HEK293 (cell line): Measurements from ENCODE around the gene LAMB2.

Source experiments
- BCL11A ChIP-seq: fragments of 450-650 bp; formaldehyde crosslinking; IDR thresholded peaks from 2 replicates; pipeline ENCODE4 v1.5.1; 2016; ENCODE audit warnings: low read depth, missing biosample characterization, missing genetic modification characterization
- CTCF ChIP-seq: fragments of 450-650 bp; formaldehyde crosslinking; IDR thresholded peaks from 2 replicates; pipeline ENCODE4 v1.5.1; 2016; ENCODE audit warnings: missing biosample characterization, missing genetic modification characterization
- GLI2 ChIP-seq: fragments of 450-650 bp; formaldehyde crosslinking; IDR thresholded peaks from 2 replicates; pipeline ENCODE4; 2017; ENCODE audit warnings: missing biosample characterization, missing genetic modification characterization, low read depth, borderline replicate concordance
- GLI4 ChIP-seq: fragments of 450-650 bp; formaldehyde crosslinking; IDR thresholded peaks from 2 replicates; pipeline ENCODE4 v1.5.1; 2016; ENCODE audit warnings: missing biosample characterization, missing genetic modification characterization
- HOXD13 ChIP-seq: sonication (generic); formaldehyde crosslinking; IDR thresholded peaks from 2 replicates; pipeline ENCODE4 v1.8.0; 2022; ENCODE audit warnings: missing genetic modification reagents, borderline replicate concordance
- IKZF3 ChIP-seq: fragments of 450-650 bp; IDR thresholded peaks from 2 replicates; pipeline ENCODE4 v1.5.0; 2018; ENCODE audit warnings: missing biosample characterization, mild to moderate bottlenecking, missing genetic modification characterization, moderate library complexity
- KLF1 ChIP-seq: fragments of 450-650 bp; formaldehyde crosslinking; IDR thresholded peaks from 2 replicates; pipeline ENCODE4 v1.5.1; 2016; ENCODE audit warnings: missing biosample characterization, missing genetic modification characterization
- MEIS1 ChIP-seq: sonication (generic); formaldehyde crosslinking; IDR thresholded peaks from 2 replicates; pipeline ENCODE4 v1.8.1; 2022; ENCODE audit warnings: missing genetic modification reagents, mild to moderate bottlenecking, borderline replicate concordance
- OSR2 ChIP-seq: fragments of 450-650 bp; formaldehyde crosslinking; IDR thresholded peaks from 2 replicates; pipeline ENCODE4 v1.5.1; 2016; ENCODE audit warnings: missing biosample characterization, missing genetic modification characterization
- SCRT1 ChIP-seq: fragments of 450-650 bp; formaldehyde crosslinking; IDR thresholded peaks from 2 replicates; pipeline ENCODE4 v1.5.1; 2016; ENCODE audit warnings: missing biosample characterization, missing genetic modification characterization, borderline replicate concordance
- SP3 ChIP-seq: fragments of 450-650 bp; formaldehyde crosslinking; IDR thresholded peaks from 2 replicates; pipeline ENCODE4 v1.5.1; 2016; ENCODE audit warnings: missing biosample characterization, missing genetic modification characterization
- TRIM28 ChIP-seq: IDR thresholded peaks from 2 replicates; pipeline ENCODE4 v1.6.1; 2011; ENCODE audit warnings: low read length, control low read depth, borderline replicate concordance
- YY1 ChIP-seq: fragments of 450-650 bp; formaldehyde crosslinking; IDR thresholded peaks from 2 replicates; pipeline ENCODE4 v1.5.1; 2018; ENCODE audit warnings: missing biosample characterization, missing genetic modification characterization
- ZBTB20 ChIP-seq: fragments of 450-650 bp; formaldehyde crosslinking; IDR thresholded peaks from 2 replicates; pipeline ENCODE4 v1.5.1; 2016; ENCODE audit warnings: missing biosample characterization, missing genetic modification characterization
- ZBTB48 ChIP-seq: fragments of 450-650 bp; formaldehyde crosslinking; IDR thresholded peaks from 2 replicates; pipeline ENCODE4 v1.5.1; 2016; ENCODE audit warnings: missing biosample characterization, missing genetic modification characterization
- ZFP69B ChIP-seq: fragments of 450-650 bp; formaldehyde crosslinking; IDR thresholded peaks from 2 replicates; pipeline ENCODE4 v1.5.1; 2016; ENCODE audit warnings: missing biosample characterization, missing genetic modification characterization
- ZNF140 ChIP-seq: fragments of 450-650 bp; formaldehyde crosslinking; IDR thresholded peaks from 2 replicates; pipeline ENCODE4 v1.5.1; 2016; ENCODE audit warnings: missing biosample characterization, missing genetic modification characterization
- ZNF146 ChIP-seq: fragments of 450-650 bp; formaldehyde crosslinking; IDR thresholded peaks from 2 replicates; pipeline ENCODE4 v1.5.1; 2016; ENCODE audit warnings: missing biosample characterization, missing genetic modification characterization
- ZNF214 ChIP-seq: fragments of 450-650 bp; formaldehyde crosslinking; IDR thresholded peaks from 2 replicates; pipeline ENCODE4 v1.5.1; 2017; ENCODE audit warnings: missing biosample characterization, mild to moderate bottlenecking, missing genetic modification characterization, borderline replicate concordance
- ZNF24 ChIP-seq: fragments of 450-650 bp; formaldehyde crosslinking; IDR thresholded peaks from 2 replicates; pipeline ENCODE4 v1.5.1; 2016; ENCODE audit warnings: missing biosample characterization, missing genetic modification characterization
- ZNF292 ChIP-seq: fragments of 450-650 bp; formaldehyde crosslinking; IDR thresholded peaks from 2 replicates; pipeline ENCODE4 v1.5.1; 2016; ENCODE audit warnings: low read depth, missing biosample characterization, missing genetic modification characterization, borderline replicate concordance
- ZNF302 ChIP-seq: fragments of 450-650 bp; formaldehyde crosslinking; IDR thresholded peaks from 2 replicates; pipeline ENCODE4 v1.5.1; 2016; ENCODE audit warnings: missing biosample characterization, missing genetic modification characterization, low read depth
- ZNF311 ChIP-seq: fragments of 450-650 bp; formaldehyde crosslinking; IDR thresholded peaks from 2 replicates; pipeline ENCODE4 v1.5.1; 2017; ENCODE audit warnings: missing biosample characterization, missing genetic modification characterization, borderline replicate concordance
- ZNF335 ChIP-seq: fragments of 450-650 bp; formaldehyde crosslinking; conservative IDR thresholded peaks from 2 replicates; pipeline ENCODE4 v1.5.1; 2016; ENCODE audit warnings: missing biosample characterization, missing genetic modification characterization
- ZNF404 ChIP-seq: fragments of 450-650 bp; formaldehyde crosslinking; IDR thresholded peaks from 2 replicates; pipeline ENCODE4 v1.5.1; 2017; ENCODE audit warnings: missing biosample characterization, missing genetic modification characterization
- ZNF416 ChIP-seq: fragments of 450-650 bp; formaldehyde crosslinking; IDR thresholded peaks from 2 replicates; pipeline ENCODE4 v1.5.1; 2016; ENCODE audit warnings: missing biosample characterization, missing genetic modification characterization
- ZNF571 ChIP-seq: fragments of 450-650 bp; formaldehyde crosslinking; IDR thresholded peaks from 2 replicates; pipeline ENCODE4 v1.5.0; 2017; ENCODE audit warnings: missing biosample characterization, missing genetic modification characterization
- ZNF621 ChIP-seq: fragments of 450-650 bp; formaldehyde crosslinking; IDR thresholded peaks from 2 replicates; pipeline ENCODE4 v1.5.1; 2017; ENCODE audit warnings: missing biosample characterization, missing genetic modification characterization
- ZNF704 ChIP-seq: fragments of 450-650 bp; formaldehyde crosslinking; IDR thresholded peaks from 2 replicates; pipeline ENCODE4 v1.5.1; 2016; ENCODE audit warnings: missing biosample characterization, missing genetic modification characterization
- ZNF76 ChIP-seq: fragments of 450-650 bp; formaldehyde crosslinking; IDR thresholded peaks from 2 replicates; pipeline ENCODE4; 2016; ENCODE audit warnings: low read depth, missing biosample characterization, missing genetic modification characterization, borderline replicate concordance
- ZNF768 ChIP-seq: fragments of 450-650 bp; formaldehyde crosslinking; IDR thresholded peaks from 2 replicates; pipeline ENCODE4 v1.5.1; 2018; ENCODE audit warnings: missing biosample characterization, mild to moderate bottlenecking, missing genetic modification characterization
- ZNF830 ChIP-seq: fragments of 450-650 bp; IDR thresholded peaks from 2 replicates; pipeline ENCODE4 v1.5.0; 2018; ENCODE audit warnings: missing biosample characterization, missing genetic modification characterization, low read depth, mild to moderate bottlenecking, moderate library complexity
- ZNF837 ChIP-seq: fragments of 450-650 bp; formaldehyde crosslinking; IDR thresholded peaks from 2 replicates; pipeline ENCODE4 v1.5.1; 2016; ENCODE audit warnings: missing biosample characterization, missing genetic modification characterization
- ZSCAN16 ChIP-seq: fragments of 450-650 bp; formaldehyde crosslinking; IDR thresholded peaks from 2 replicates; pipeline ENCODE4 v1.5.1; 2016; ENCODE audit warnings: missing biosample characterization, missing genetic modification characterization
- TF ChIP-seq, protein P1 (sequence below): fragments of 450-650 bp; IDR thresholded peaks from 2 replicates; pipeline ENCODE4 v1.5.1; 2018; ENCODE audit warnings: missing biosample characterization, missing genetic modification characterization
- TF ChIP-seq, protein P2 (sequence below): fragments of 450-650 bp; formaldehyde crosslinking; IDR thresholded peaks from 2 replicates; pipeline ENCODE4 v1.5.1; 2016; ENCODE audit warnings: missing biosample characterization, missing genetic modification characterization

Gene LAMB2

DNA sequence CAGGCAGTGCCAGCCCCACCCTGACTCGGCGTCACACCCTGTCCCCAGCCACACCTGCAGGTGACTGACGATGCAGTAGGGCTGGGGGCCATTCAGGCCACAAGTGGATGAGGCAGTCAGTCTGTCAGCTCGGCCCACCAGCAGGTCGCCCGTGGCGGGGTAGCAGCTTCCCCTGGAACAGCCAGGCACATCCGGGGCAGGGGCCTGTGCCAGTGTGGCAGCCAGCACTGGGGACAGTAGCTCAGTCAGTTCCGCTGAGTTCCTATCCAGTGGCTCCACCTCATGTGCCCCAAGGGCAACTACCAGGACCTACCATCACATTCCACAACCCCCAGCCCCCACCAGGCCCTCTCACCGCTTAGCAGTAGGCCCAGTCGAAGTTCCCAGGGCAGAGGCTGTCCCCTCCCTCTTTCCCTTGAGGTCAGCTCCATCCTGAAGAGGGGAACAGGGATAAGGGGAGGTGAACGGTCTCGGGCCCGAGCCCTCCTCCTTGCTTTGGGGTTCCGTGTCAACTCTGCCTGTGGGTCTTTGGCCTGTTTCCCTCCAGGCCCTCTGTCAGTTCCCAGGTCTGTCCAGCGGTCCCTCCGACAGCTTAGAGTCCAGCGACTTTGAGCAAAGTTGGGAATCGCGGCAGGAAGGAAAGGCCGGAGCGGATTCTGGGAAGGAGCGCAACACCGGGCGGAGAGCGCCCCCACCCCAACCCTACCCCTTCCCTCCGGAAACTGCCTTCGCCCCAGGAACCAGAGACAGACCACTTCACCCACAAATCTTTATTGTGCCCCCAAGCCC lies at the start of gene LAMB2 (continued):
- TF ChIP-seq ZNF830 (tag by site-specific recombination), result no peak
- TF ChIP-seq ZNF571 (tag by site-specific recombination), result no peak
- peak; percentile 73 for TF ChIP-seq ZNF335
- no peak for TF ChIP-seq ZNF146
- TF ChIP-seq HOXD13 (CRISPR knock-in tag), result no peak
- TF ChIP-seq ZNF704 (tag by site-specific recombination), result no peak
- TF ChIP-seq ZSCAN16 (tag by site-specific recombination), result no peak
- no peak for TF ChIP-seq ZNF311 (tag by site-specific recombination)
- no peak for TF ChIP-seq SP3
- no peak for TF ChIP-seq ZFP69B (tag by site-specific recombination)
- TF ChIP-seq GLI4 (tag by site-specific recombination), result no peak
- TF ChIP-seq IKZF3 (tag by site-specific recombination), result peak; percentile 92
- TF ChIP-seq ZNF768 (tag by site-specific recombination), result no peak
- TF ChIP-seq, protein P1, sequence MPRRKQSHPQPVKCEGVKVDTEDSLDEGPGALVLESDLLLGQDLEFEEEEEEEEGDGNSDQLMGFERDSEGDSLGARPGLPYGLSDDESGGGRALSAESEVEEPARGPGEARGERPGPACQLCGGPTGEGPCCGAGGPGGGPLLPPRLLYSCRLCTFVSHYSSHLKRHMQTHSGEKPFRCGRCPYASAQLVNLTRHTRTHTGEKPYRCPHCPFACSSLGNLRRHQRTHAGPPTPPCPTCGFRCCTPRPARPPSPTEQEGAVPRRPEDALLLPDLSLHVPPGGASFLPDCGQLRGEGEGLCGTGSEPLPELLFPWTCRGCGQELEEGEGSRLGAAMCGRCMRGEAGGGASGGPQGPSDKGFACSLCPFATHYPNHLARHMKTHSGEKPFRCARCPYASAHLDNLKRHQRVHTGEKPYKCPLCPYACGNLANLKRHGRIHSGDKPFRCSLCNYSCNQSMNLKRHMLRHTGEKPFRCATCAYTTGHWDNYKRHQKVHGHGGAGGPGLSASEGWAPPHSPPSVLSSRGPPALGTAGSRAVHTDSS, result no peak
- TF ChIP-seq GLI2 (tag by site-specific recombination), result no peak
- TF ChIP-seq ZNF416 (tag by site-specific recombination), result no peak
- no peak for TF ChIP-seq ZNF404 (tag by site-specific recombination)
- peak; percentile 60; the same call in 1 of the 2 replicates for TF ChIP-seq BCL11A (tag by site-specific recombination)
- no peak for TF ChIP-seq ZNF140 (tag by site-specific recombination)
- TF ChIP-seq, protein P2, sequence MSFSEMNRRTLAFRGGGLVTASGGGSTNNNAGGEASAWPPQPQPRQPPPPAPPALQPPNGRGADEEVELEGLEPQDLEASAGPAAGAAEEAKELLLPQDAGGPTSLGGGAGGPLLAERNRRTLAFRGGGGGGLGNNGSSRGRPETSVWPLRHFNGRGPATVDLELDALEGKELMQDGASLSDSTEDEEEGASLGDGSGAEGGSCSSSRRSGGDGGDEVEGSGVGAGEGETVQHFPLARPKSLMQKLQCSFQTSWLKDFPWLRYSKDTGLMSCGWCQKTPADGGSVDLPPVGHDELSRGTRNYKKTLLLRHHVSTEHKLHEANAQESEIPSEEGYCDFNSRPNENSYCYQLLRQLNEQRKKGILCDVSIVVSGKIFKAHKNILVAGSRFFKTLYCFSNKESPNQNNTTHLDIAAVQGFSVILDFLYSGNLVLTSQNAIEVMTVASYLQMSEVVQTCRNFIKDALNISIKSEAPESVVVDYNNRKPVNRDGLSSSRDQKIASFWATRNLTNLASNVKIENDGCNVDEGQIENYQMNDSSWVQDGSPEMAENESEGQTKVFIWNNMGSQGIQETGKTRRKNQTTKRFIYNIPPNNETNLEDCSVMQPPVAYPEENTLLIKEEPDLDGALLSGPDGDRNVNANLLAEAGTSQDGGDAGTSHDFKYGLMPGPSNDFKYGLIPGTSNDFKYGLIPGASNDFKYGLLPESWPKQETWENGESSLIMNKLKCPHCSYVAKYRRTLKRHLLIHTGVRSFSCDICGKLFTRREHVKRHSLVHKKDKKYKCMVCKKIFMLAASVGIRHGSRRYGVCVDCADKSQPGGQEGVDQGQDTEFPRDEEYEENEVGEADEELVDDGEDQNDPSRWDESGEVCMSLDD (tag by site-specific recombination), result 0 out of 2 replicates have a peak, but pooled peaks have one; percentile 33
- no peak for TF ChIP-seq SCRT1 (tag by site-specific recombination)
- TF ChIP-seq YY1, result no peak
- TF ChIP-seq ZNF837 (tag by site-specific recombination), result no peak
- peak; percentile 38; the same call in 1 of the 2 replicates for TF ChIP-seq CTCF (tag by site-specific recombination)
- TF ChIP-seq ZNF76 (tag by site-specific recombination), result no peak
- no peak for TF ChIP-seq OSR2 (tag by site-specific recombination)
- no peak for TF ChIP-seq ZNF214
- TF ChIP-seq ZBTB20, result peak; percentile 29; the same call in 1 of the 2 replicates
- TF ChIP-seq ZNF621 (tag by site-specific recombination), result no peak
- TF ChIP-seq TRIM28, result no peak
- no peak for TF ChIP-seq ZNF302 (tag by site-specific recombination)
- no peak for TF ChIP-seq ZNF292 (tag by site-specific recombination)
- TF ChIP-seq ZBTB48 (tag by site-specific recombination), result peak; percentile 73; the same call in 1 of the 2 replicates
- no peak for TF ChIP-seq MEIS1
- no peak for TF ChIP-seq ZNF24 (tag by site-specific recombination)
- TF ChIP-seq KLF1 (tag by site-specific recombination), result peak; percentile 88
